GM18868 (cell line): ENCODE results near the gene OR13D1.
"Not testable (repeated sequence)": the region's sequence is repeated elsewhere in the genome, so short reads cannot be mapped to it uniquely, and the experiment has no call there.

Source experiments
- ATAC-seq: cut with Tn5 transposase; IDR thresholded peaks from one replicate; pipeline ENCODE4 v1.9.1; 2021; ENCODE audit warnings: mild to moderate bottlenecking, moderate library complexity; ENCODE audit not compliant: unreplicated experiment

Gene OR13D1, protein sequence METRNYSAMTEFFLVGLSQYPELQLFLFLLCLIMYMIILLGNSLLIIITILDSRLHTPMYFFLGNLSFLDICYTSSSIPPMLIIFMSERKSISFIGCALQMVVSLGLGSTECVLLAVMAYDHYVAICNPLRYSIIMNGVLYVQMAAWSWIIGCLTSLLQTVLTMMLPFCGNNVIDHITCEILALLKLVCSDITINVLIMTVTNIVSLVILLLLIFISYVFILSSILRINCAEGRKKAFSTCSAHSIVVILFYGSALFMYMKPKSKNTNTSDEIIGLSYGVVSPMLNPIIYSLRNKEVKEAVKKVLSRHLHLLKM

DNA sequence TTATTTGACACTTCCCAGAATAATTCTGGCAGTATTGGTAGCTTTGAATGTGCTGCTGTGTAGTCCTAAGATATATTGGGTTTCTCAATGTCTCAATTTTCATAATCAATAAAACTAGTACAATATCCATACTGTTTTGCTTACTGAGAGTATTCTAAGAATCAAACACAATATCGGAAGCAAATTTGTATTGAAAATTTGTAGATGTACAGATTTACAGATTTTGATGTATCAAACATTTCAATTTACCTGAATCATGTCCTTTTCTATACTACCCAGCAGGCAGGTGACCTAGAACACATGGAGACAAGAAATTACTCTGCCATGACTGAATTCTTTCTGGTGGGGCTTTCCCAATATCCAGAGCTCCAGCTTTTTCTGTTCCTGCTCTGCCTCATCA lies at the start of gene OR13D1:
OR13D1 (plus strand) TSS at position 301 of the 400 bp plus-strand sequence; CDS start at position 301, 0 bp downstream.
- no peak for ATAC-seq

DNA sequence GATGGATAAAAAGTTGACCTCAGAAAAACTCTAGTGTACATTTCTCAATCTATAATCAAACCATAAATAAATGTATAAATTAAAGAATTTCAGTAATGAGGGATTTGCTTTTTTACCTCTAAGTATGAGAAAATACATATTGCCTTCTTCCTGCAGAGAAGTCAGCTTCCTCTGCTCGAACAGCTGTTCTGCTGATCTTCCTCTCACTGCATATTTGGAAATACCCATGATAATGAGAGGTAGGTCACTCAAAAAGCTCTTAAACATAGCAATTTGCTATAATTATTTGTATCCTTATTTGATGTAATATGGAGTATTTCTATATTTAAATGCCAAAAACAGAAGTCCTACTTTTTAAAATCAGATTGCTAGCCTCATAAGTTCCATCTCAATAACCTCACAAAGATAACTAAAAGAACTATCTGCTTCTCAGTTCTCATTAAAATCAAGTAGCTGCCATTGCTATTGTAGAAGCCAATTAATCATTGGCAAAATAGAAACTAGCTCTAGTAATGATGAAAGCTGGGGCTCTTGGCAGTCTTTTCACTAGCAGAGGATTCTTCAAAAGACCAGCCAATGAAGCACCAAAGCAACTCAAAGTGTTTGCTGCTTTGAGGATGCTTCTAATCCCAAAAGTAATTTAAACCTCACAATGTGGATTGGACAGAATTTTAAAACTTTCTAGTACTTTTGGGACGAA lies 35.7 kb upstream of the OR13D1 start:
- no peak for ATAC-seq

DNA sequence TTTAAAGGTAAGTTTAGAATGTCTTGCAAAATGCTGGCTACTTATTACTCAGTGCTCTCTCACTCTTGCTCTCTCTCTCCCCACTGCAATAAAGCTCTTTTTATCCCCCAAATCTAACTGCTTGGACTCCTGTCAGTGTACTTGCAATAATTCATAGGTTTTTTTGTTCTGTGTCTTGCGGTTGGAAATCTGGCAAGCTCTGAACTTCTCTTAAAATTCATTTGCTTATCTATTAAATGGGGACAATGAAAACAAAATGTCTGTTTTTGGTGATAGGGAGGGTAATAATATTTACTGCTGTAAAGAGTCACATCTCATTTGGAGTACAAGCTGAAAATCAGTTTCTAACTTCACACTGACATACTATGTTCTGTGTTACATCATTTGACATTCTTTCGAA lies 18.7 kb upstream of the OR13D1 start:
- no peak for ATAC-seq

DNA sequence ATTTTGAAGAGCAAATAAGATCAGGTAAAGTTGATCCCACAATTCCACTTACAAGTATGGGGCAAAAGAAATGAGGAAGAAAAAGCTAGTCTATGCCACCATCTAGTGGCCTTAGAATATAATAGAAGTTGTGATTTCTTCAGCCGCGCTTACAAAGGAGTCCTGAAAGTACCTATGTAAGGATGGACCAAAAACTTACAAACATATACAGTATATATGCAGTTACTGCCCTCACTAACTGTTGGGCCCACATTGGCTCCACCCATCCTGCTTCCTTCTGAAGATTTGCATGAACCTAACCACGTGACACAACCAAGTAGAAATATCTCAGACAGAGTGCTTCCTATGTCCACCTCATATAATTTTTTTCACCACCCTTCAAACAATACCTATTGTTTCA lies 11.7 kb upstream of the OR13D1 start:
- ATAC-seq = peak; percentile 81

DNA sequence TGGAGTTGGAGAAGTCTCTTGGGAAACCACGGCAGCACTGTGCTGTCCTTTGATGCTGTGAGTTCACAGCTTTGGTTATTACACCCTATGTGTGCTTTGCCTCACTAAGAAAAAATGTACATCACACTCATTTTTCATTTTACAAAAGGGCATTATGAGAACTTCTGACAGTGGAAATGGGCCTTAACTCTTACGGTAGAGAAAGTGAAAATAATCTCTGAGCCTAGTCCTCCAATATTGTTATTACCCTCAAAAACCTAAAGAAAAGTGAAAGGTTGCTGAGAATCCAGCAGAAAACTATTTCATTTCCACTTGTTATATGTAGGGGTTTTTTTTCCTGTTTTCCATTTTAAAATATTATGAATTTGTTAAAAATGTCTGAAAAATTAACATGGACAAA lies 8.2 kb upstream of the OR13D1 start:
- ATAC-seq = peak; percentile 40

DNA sequence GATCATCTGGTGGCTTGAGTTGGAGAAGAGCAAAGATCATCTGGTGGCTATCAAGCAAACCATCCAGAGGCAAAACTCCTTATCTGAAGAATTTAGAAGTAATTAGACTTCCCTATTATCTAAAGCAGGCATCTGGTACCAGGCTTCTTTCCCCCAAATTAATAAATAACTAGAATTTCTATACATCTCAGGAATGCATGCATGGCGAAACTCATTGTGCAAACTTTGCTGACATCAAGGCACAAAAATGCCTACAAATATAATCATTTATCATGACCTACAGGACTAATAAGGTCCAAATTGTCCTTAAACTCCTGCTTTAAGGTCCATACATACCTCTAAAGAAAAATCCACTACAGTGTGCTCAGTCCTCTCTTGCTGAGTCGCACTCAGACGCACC lies 6.0 kb downstream of the OR13D1 start:
- no peak for ATAC-seq

DNA sequence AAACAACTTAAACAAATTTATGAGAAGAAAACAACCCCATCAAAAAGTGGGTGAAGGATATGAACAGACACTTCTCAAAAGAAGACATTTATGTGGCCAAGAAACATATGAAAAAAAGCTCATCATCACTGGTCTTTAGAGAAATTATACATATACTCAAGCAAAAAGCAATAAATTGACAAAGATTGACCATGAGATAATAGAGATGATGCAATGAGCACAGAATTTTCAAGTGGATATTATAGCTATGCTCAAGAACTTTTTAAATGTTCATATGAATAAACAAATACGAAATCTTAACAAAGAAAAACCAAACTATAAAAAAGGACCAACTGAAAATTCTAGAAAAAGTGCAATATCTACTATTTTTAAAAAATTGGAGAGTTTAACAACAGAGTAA lies 14.4 kb downstream of the OR13D1 start:
- not testable (repeated sequence) for ATAC-seq

DNA sequence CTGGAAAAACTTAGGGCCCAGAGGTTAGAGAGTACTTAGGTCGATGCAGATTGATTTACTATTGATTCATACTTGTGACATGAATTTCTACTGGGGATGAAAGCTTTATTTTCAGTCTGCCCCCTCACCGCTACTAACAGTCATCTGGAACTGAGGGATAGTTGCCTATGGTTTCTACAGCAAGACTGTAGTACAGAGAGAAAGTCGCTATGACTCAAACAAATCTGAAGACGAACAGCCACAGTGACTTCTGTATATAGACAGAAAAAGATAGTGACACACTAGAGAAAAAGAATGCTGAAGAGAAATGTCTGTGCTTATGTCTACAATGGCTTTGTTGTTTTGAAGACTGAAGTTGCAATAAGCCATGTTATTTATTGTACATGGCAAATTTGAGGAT lies 17.3 kb downstream of the OR13D1 start:
- no peak for ATAC-seq

DNA sequence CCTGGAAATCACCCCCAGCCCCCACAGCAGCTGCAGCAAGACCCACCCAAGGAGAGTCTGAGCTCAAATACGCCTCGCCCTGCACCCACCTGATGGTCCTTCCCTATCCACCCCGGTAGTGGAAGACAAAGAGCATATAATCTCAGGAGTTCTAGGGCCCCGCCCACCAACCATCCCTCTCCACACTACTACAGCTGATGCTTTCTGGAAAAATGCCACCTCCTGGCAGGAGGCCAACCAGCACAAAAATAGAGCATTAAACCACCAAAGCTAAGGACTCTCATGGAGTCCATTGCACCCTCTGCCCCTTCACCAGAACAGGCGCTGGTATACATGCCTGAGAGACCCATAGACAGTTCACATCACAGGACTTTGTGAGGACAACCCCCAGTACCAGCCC lies 30.7 kb downstream of the OR13D1 start:
- no peak for ATAC-seq

DNA sequence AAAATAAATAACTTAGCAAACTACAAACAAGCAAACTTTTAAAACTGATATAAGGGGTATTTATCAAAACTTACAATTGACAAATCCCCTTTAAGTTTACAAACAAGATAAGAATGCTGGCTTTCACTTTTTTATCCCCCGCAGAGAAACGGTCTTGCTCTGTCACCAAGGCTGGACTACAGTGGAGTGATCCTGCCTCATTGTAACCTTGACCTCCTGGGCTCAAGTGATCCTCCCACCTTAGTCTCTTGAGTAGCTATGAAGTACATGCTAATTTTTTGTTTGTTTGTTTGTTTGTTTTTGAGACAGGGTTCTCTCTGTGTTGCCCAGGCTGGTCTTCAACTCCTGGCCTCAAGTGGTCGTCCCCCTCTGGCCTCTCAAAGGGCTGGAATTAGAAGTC lies 44.1 kb downstream of the OR13D1 start:
- no peak for ATAC-seq

DNA sequence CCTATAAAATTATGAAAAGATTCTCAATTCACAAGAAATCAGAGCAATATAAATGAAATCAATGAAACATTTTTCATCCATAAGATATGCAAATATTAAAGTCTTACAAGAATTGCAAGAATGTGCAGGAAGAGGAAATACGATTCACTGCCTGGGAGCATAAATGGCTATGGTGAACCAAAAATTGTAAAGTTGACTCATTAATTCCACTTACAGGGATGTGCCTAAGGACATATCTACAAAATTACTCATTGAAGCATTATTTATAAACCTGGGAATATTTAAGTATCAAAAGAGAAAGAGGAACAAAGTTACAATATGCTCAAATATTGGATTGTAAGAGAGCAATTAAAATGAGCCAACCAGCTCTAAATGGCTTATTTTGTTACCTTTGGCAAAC lies 46.3 kb downstream of the OR13D1 start:
- ATAC-seq = no peak

DNA sequence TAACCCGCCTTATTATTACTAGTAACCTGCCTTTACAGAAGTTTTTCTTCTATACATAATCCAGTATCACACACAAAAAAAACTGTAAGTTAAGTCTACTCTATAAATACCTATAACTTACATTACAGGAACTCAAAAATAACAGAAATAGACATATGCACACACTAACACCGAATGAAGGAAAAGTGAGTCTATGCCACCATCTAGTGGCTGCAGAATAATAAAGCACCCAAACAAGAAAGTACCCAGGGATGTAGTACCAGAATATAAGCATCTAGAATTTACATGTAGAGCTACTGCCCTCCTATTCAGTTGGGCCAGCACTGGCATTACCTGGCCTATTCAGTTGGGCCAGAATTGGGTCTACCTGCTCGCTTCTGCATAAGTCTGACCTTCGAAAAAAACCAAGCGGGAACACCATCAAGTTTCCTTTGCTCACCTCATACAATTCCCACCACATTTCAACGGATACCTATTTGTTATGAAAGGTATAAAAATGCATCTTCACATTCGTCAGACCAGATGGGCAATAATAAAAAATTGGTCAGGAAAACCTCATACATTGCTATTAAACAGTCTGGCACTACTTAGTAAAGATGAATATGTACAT lies 49.2 kb downstream of the OR13D1 start:
- peak; percentile 41 for ATAC-seq
